Tibial nerve (tissue), 4 donors: ENCODE data around the gene ADAMTS2.

ENCODE experiments used
- CTCF ChIP-seq, 5 experiments: fragments of 200-600 bp in 3 of 5; fragments of 450-650 bp in 2 of 5; sonication (generic) in 3 of 5; IDR thresholded peaks; one replicate each; pipeline ENCODE4 v1.5.1; 2016 to 2019; ENCODE audit warnings: antibody characterized with exemption in 5 of 5, mild to moderate bottlenecking in 3 of 5, moderate library complexity in 2 of 5
- EP300 ChIP-seq, 2 donors: sonication (generic); formaldehyde crosslinking; IDR thresholded peaks; one replicate each; pipeline ENCODE4 v1.6.1; 2017; ENCODE audit warnings: antibody characterized with exemption in 2 of 2, mild to moderate bottlenecking in 1 of 2
- POLR2A ChIP-seq, 2 donors: fragments of 450-650 bp; IDR thresholded peaks; one replicate each; pipeline ENCODE4 v1.6.1; 2017; ENCODE audit warnings: antibody characterized with exemption in 2 of 2, mild to moderate bottlenecking in 2 of 2, moderate library complexity in 2 of 2

GRCh38 chr5:179315356-179315890 lies 29.8 kb downstream of the ADAMTS2 start:
- TF ChIP-seq CTCF (IDR thresholded peaks at IDR 0.05) = no peak
- TF ChIP-seq POLR2A (IDR thresholded peaks at IDR 0.05) = no peak
- TF ChIP-seq EP300 (IDR thresholded peaks at IDR 0.05) = no peak
